ENCODE measurements around the gene RLN3.

Gene RLN3, protein sequence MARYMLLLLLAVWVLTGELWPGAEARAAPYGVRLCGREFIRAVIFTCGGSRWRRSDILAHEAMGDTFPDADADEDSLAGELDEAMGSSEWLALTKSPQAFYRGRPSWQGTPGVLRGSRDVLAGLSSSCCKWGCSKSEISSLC

GRCh38 chr19:14027856-14028450 is at the start of gene RLN3:
TSS of gene RLN3 (plus strand) at chr19:14028148. CDS start at chr19:14028205, 57 bp downstream.
- DNase-seq: no peak

- DNase-seq: no peak
These were observed 49.4 kb upstream of the RLN3 start for GRCh38 chr19:13978351-13979243.

GRCh38 chr19:13979244-13979615 is 48.7 kb upstream of the RLN3 start:
- no peak for DNase-seq

DNA sequence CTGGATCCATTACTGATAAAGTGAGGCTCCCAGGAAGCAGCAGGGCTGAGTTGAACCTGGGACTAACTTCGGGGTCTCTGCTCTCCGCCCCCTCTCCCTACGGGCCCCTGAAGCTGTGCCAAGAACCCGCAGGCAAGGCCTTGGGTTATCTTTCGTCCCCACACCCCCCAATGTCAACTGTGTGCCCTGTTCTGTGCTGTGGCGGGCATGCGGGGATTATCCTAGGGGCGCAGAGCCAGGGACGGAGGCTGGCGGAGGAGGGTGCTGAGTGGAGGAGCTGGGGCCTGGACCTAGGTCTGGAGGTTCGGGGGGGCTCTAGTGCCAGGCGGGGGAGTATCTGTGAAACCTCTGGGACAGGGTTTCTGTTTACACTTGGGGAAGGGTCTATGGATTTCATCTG is 48.3 kb upstream of the RLN3 start:
- DNase-seq: no peak

- no peak for DNase-seq
These were observed 47.6 kb upstream of the RLN3 start for GRCh38 chr19:13980340-13980739.

DNA sequence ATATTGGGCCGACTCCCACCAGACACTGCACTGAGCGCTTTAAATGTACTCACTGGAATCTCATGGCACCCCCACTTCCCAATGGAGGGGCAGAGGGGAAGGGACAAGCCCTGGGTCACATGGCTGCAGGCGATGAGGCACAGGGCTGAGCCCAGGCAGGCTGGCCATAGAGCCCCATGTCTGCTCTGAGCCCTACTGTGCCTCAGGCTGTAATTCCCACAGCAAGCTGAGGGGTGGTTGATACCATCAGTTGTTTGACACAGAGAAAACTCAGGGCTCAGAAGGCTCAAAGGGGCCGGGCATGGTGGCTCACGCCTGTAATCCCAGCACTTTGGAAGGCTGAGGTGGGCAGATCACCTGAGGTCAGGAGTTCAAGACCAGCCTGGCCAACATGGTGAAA is 46.9 kb upstream of the RLN3 start:
- DNase-seq: no peak

DNA sequence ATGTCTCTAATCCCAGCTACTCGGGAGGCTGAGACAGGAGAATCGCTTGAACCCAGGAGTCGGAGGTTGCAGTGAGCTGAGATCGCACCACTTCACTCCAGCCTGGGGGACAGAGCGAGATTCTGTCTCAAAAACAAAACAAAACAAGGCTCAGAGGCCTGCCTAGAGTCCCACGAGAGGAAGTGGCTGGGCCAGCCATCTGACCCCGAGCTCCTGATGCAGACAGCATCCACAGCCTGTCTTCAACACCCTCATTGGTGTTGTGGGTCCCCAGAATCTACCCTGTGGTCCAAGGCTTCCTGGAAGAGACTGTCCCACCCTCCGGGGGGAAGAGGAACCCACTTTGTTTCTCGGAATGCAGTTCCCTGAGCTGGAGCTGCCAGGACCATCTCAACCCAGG is 46.5 kb upstream of the RLN3 start:
- DNase-seq: no peak

GRCh38 chr19:13981988-13982501 is 45.9 kb upstream of the RLN3 start:
- DNase-seq: no peak

DNA sequence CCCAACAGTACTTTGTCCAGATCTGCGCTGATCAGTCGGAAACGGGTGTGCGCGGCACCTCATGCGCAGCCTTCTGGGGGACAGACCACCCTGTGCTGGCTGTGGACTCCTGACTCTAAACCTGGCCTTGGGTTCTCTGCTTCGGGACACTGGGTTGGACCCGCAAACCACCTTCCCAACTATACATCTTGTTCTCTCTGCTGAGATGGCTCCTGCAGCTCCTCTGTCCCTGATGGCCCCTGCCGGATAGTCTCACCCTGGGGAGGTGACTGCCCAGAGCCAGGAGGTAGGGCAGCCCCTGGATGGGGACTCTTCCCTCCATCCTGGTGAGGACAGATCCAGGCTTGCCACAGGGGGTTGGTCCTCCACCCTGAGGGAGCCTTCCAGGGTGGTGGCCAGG is 45.2 kb upstream of the RLN3 start:
- no peak for DNase-seq

GRCh38 chr19:13983213-13983889 is 44.6 kb upstream of the RLN3 start:
- DNase-seq: no peak

GRCh38 chr19:13984186-13984585 is 43.8 kb upstream of the RLN3 start:
- DNase-seq: no peak

DNA sequence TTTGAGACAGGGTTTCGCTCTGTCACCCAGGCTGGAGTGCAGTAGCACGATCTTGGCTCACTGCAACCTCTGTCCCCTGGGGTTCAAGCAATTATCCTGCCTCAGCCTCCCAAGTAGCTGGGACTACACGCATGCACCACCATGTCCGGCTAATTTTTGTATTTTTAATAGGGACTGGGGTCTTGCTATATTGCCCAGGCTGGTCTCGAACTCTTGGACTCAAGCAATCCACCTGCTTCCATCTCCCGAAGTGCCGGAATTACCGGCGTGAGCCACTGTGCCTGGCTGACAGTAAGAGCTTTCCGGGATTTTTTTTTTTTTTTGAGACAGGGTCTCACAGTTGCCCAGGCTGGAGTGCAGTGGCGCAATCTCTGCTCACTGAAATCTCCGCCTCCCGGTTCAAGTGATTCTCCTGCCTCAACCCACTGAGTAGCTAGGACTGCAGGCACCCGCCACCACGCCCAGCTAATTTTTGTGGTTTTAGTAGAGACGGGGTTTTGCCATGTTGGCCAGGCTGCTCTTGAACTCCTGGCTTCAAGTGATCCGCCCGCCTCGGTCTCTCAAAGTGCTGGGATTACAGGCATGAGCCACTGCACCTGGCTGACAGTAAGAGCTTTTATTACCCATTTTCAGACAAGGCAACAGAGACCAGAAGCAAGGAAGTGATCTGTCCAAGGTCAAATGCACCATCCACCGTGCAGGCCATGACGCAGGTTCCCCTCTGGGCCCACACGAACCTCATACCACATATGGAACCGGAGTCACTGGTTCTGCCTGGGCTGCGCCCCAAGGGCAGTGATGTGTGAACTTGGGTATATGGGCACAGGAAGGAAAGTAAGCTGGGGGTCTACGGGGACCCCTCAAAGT is 42.8 kb upstream of the RLN3 start:
- DNase-seq: no peak

DNA sequence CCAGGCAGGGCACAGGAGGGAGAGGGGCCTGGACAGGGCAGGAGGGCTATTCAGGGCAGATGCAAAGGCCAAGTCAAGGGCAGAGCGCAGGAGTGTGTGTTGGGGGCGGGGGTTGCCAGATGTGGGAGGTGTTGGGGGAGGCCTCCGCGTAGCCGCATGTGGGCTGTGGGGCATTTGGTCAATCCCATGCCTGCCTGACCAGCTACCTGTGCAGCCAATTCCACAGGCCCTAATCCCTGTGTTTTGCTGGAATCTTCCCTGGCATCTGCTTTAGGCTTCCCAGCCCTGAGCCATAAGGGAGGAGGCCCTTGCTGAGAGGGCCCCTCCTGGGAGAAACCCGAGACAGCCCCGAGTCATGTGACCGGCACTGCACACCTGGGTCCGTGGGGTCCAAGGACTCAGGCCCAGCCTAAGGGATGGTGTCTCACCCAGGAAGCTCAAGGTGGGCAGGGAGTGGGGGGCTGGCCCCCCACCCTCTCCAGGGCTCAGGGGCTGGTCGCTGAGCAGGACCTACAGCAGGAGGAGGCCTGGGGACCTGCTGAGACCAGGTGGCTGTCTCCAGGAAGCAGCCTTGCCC is 42.1 kb upstream of the RLN3 start:
- DNase-seq: no peak

- DNase-seq: peak; percentile 95
These were observed 41.5 kb upstream of the RLN3 start for GRCh38 chr19:13986348-13986904.

DNA sequence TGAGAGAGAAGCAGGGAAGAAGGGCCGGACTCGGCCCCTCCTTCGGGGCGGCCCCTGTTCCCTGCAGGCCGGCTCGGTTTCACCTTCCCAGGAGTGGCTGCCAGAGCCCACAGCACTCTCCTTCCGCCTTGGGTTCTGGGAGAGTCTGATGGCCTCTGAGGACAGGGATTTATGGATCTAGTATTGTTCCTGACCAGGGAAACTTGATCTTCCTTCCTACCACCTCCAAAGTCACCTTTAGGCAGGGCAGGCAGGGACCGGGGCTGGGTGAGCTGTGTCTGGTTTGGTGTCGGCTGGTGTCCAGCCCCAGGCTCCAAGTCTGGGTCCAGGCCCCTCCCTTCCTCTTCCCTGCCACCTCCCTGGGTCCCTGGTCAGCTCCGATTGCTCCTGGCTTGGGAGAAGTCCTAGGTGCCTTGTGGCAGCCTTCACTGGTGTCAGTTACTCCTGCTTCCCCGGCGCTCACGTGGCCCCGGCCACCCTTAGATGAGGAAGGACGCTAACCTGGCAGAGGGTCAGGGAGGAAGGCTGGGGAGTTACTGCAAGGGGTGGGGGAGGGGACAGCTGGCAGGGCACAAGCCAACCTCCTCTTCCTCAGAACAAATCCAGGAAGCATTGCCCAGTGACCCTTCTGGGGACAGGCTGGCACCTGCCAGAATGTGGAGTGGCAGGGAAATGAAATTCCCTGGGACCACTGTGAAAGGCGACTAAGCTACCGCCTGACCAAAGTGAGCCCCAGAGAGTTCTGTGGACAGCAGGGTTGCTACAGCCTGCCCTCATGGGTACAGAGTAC is 40.7 kb upstream of the RLN3 start:
- peak; percentile 61 for DNase-seq

DNA sequence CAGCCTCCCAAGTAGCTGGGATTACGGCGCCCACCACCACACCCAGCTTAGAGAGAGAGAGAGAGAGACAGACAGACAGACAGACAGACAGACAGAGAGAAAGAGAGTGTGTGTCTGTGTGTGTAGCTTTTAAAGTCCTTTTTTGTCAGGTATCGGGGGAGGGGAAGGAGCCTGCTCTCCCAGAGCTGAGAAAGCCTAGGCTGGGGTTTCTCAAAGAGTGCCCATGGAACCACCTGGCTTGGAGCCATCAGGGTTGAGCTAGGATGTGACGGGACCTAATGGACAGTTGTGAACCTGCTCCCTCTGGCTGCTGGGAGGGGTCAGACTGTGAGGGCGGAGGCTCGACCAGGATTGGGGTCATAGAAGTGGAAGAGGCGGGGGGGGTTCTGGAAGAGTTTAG is 38.5 kb upstream of the RLN3 start:
- DNase-seq: no peak

GRCh38 chr19:13990085-13990484 is 37.9 kb upstream of the RLN3 start:
- DNase-seq: no peak

GRCh38 chr19:13992025-13992424 is 35.9 kb upstream of the RLN3 start:
- no peak for DNase-seq

- no peak for DNase-seq
These were observed 34.2 kb upstream of the RLN3 start for GRCh38 chr19:13993590-13994300.

Data from KG1 (cell line).